ENCODE results near the gene PRKG1. TPM values are rescaled to one million over a fixed set of nuclear protein-coding genes. Genes with fewer than 3 reads are reported as not detected.

The PRKG1 gene
- total and polyA plus RNA-seq, 2 of the 8 experiments (the other 6 are each of a cell fraction or from before 2014, with no cell fraction given) = 4.2 to 15.2 TPM

DNA sequence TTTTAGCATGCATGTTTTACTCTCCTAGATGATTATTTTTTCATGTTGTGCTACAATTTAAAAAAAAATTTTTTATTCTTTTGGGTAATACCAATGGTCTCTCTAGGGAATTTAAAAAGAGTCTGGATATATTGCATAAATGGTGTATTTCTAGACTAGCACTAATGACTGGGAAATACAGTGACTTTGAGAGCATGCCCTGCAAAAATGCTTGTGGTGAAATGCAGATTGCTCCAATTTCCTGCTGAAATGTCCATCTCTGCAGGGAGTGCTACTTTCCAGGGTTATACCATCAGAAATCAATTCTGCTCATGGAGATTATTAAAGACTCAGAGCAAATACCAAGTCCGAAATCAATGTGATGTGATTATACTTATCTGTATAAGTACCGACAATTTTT, 186.1 kb downstream of the PRKG1 start:
- Histone ChIP-seq H3K9me3 (ENCODE audit: insufficient read depth in 2 of 2, low read depth in 1 of 2, low read length in 1 of 2) (no peaks in the 10 kb centered on the region), H4K8ac (ENCODE audit: extremely low read depth, insufficient read depth, low read length) (no peak overlapping the region), H3K23ac (ENCODE audit: insufficient read length) (no peak overlapping the region), H2BK120ac (replicated peaks; ENCODE audit: low read depth, low read length) (peak overlapping the region; percentile 59), H3K36me3 (ENCODE audit: control insufficient read depth in 2 of 4, insufficient read depth in 4 of 4, low read length in 3 of 4) (no peaks in the 10 kb centered on the region), H3K9ac (replicated peaks in 1 of 4; ENCODE audit: extremely low read depth in 1 of 4, low read depth in 3 of 4, low read length in 3 of 4) (no peak overlapping the region), H2BK5ac (ENCODE audit: low read depth, low read length) (no peak overlapping the region), H4K20me1 (replicated peaks in 1 of 2; ENCODE audit: control insufficient read depth in 1 of 2, insufficient read depth in 2 of 2, low read length in 2 of 2) (no peaks in the 10 kb centered on the region), H3K14ac (ENCODE audit: insufficient read length) (no peak overlapping the region), H3K79me1 (ENCODE audit: low read depth, low read length) (no peaks in the 10 kb centered on the region), H3K27ac (ENCODE audit: low read depth, low read length) (no peak overlapping the region), H3K23me2 (ENCODE audit: low read depth, low read length) (no peaks in the 10 kb centered on the region), H4K5ac (ENCODE audit: insufficient read length, low read depth, low read length) (no peak overlapping the region), H2BK15ac (ENCODE audit: low read length) (no peak overlapping the region), H2BK20ac (ENCODE audit: low read length) (no peak overlapping the region), H2BK12ac (ENCODE audit: low read depth, low read length) (no peak overlapping the region), H3K4ac (replicated peaks; ENCODE audit: insufficient read length, low read depth, low read length) (no peak overlapping the region), H2AFZ (ENCODE audit: low read length) (no peak overlapping the region), H3K27me3 (replicated peaks in 1 of 4; ENCODE audit: control insufficient read depth in 3 of 4, extremely low read depth in 1 of 4, insufficient read depth in 3 of 4, low read length in 3 of 4) (no peaks in the 10 kb centered on the region), H4K91ac (replicated peaks; ENCODE audit: insufficient read length, low read length) (no peak overlapping the region), H3K79me2 (ENCODE audit: control insufficient read depth in 1 of 2, insufficient read depth in 2 of 2, low read length in 2 of 2) (no peaks in the 10 kb centered on the region), H3K56ac (replicated peaks; ENCODE audit: insufficient read length, low read depth, low read length) (no peak overlapping the region), H3K4me2 (ENCODE audit: insufficient read depth in 1 of 2, low read depth in 2 of 2, low read length in 2 of 2) (no peak overlapping the region), H2AK5ac (ENCODE audit: low read depth, low read length) (no peak overlapping the region), H3K4me1 (replicated peaks in 1 of 4; ENCODE audit: control insufficient read depth in 3 of 4, insufficient read depth in 4 of 4, low read length in 3 of 4) (peaks cover 4 to 13% (median 9%) of the 10 kb centered on the region in 4 experiments; a peak in 4 of 7 replicates), H3K18ac (ENCODE audit: extremely low read depth, low read length) (no peak overlapping the region), H3K4me3 (ENCODE audit: extremely low read depth in 1 of 4, insufficient read depth in 2 of 4, low read depth in 3 of 4, low read length in 4 of 4) (no peak overlapping the region)
- DNase-seq (ENCODE audit: low read depth in 1 of 2, low spot score in 2 of 2) (no peak), FAIRE-seq (no peak)
- CTCF ChIA-PET (ENCODE audit: partially characterized antibody) = no interaction called here
- 100% methylated on average over 2 of the region's 2 CpGs; no CpG with 5 or more reads in 1 of the 2 experiments for WGBS, 2 experiments (ENCODE audit: extremely low coverage in 1 of 2, insufficient coverage in 1 of 2, insufficient read length in 1 of 2, insufficient replicate concordance in 2 of 2, low coverage in 1 of 2, low lambda C conversion rate in 2 of 2, missing lambda C conversion rate in 1 of 2)
- POLR2A ChIA-PET (ENCODE audit: partially characterized antibody) = no interaction called here
- TF ChIP-seq JUN (IDR thresholded peaks at IDR 0.05; ENCODE audit: low read depth, low read length) (no peak), CEBPB (IDR thresholded peaks at IDR 0.05; ENCODE audit: low read depth, low read length) (no peak), RAD21 (IDR thresholded peaks at IDR 0.05 in 1 of 2, conservative IDR thresholded peaks at IDR 0.05 in 1 of 2; ENCODE audit: low read depth in 2 of 2, low read length in 2 of 2) (no peak), GABPA (IDR thresholded peaks at IDR 0.05; ENCODE audit: borderline replicate concordance, insufficient read depth, low read length) (no peak), SIRT6 (IDR thresholded peaks at IDR 0.05; ENCODE audit: low read length) (no peak), POLR2A (IDR thresholded peaks at IDR 0.05; ENCODE audit: control extremely low read depth in 1 of 2, low read depth in 2 of 2, low read length in 2 of 2) (no peak), CREB1 (IDR thresholded peaks at IDR 0.05) (no peak), SP1 (IDR thresholded peaks at IDR 0.05; ENCODE audit: low read depth, low read length) (no peak), NANOG (IDR thresholded peaks at IDR 0.05; ENCODE audit: insufficient read depth, low read depth, low read length, poor library complexity, severe bottlenecking) (no peak), POU5F1 (IDR thresholded peaks at IDR 0.05; ENCODE audit: low read depth, low read length) (no peak), CHD2 (IDR thresholded peaks at IDR 0.05; ENCODE audit: low read length) (no peak), CBX5 (IDR thresholded peaks at IDR 0.05; ENCODE audit: low read depth, low read length) (no peak), SP2 (IDR thresholded peaks at IDR 0.05; ENCODE audit: low read length) (no peak), TAF7 (optimal IDR thresholded peaks at IDR 0.05; ENCODE audit: borderline replicate concordance, low read depth, low read length) (no peak)
- TF ChIP-seq, protein P1, sequence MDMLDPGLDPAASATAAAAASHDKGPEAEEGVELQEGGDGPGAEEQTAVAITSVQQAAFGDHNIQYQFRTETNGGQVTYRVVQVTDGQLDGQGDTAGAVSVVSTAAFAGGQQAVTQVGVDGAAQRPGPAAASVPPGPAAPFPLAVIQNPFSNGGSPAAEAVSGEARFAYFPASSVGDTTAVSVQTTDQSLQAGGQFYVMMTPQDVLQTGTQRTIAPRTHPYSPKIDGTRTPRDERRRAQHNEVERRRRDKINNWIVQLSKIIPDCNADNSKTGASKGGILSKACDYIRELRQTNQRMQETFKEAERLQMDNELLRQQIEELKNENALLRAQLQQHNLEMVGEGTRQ (IDR thresholded peaks at IDR 0.05; ENCODE audit: low read length) = no peak

Data from H1 (cell line).